ENCODE data around the gene MVB12B. TPM values are rescaled to one million over a fixed set of nuclear protein-coding genes. Genes with fewer than 3 reads are reported as not detected.

The MVB12B gene
- total RNA-seq, 1 experiment from 2014 or later, result 5.8 TPM

DNA sequence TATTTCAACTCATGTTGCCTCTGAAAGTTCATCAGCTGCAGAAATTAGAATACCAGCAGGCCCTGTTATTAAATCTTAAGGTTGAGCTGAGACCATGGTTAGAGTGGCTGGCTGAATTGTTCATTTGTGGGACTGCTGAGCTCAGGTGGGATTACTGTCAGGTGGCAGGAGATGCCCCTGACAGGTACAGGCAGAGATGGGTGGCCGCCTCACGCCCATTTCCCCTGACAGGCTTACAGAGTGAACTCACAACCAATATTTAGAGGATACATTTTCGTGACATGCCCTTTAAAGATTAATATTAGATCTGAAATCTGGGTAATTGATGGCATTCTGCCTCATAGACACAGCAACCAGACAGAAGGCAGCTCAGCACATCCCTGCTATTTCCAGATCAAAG is 136.0 kb downstream of the MVB12B start:
- Histone ChIP-seq H3K18ac (ENCODE audit: insufficient read length, low read depth, low read length) (no peak overlapping the region), H3K79me1 (ENCODE audit: insufficient read depth, low read depth, low read length, poor library complexity, severe bottlenecking) (no peaks in the 10 kb centered on the region), H2BK12ac (ENCODE audit: insufficient read length, low read depth, low read length) (no peak overlapping the region), H3K23me2 (ENCODE audit: insufficient read length, low read depth, low read length, poor library complexity, severe bottlenecking) (no peaks in the 10 kb centered on the region), H4K20me1 (ENCODE audit: control insufficient read depth, insufficient read depth, insufficient read length) (no peaks in the 10 kb centered on the region), H4K91ac (ENCODE audit: insufficient read length, low read depth, low read length) (no peak overlapping the region), H2AK5ac (ENCODE audit: insufficient read length, low read length) (no peak overlapping the region), H3K14ac (ENCODE audit: insufficient read depth, low read length) (no peak overlapping the region), H3K4me1 (ENCODE audit: insufficient read depth, low read length) (no peaks in the 10 kb centered on the region), H3K23ac (ENCODE audit: insufficient read length, low read depth, low read length) (no peak overlapping the region), H2BK15ac (ENCODE audit: low read depth, low read length) (no peak overlapping the region), H3K79me2 (ENCODE audit: insufficient read depth, low read length) (no peaks in the 10 kb centered on the region), H2BK120ac (ENCODE audit: low read depth, low read length, poor library complexity, severe bottlenecking) (no peak overlapping the region), H3K27ac (ENCODE audit: insufficient read length, low read depth, low read length) (no peak overlapping the region), H2AFZ (ENCODE audit: low read length) (no peak overlapping the region), H3K27me3 (ENCODE audit: insufficient read depth, low read length) (no peaks in the 10 kb centered on the region), H2BK5ac (ENCODE audit: insufficient read length, low read length) (no peak overlapping the region), H3T11ph (ENCODE audit: low read length) (no peak overlapping the region), H4K8ac (replicated peaks; ENCODE audit: insufficient read length, low read depth, low read length) (no peak overlapping the region), H3K56ac (ENCODE audit: insufficient read length, low read depth, low read length) (no peak overlapping the region), H4K5ac (ENCODE audit: insufficient read length, low read depth, low read length) (no peak overlapping the region), H3K9ac (ENCODE audit: extremely low read depth, insufficient read length, low read length) (no peak overlapping the region), H3K4ac (ENCODE audit: low read depth, low read length) (no peak overlapping the region), H3K4me2 (ENCODE audit: insufficient read depth, insufficient read length, low read length) (no peak overlapping the region), H2BK20ac (ENCODE audit: low read depth, low read length, poor library complexity, severe bottlenecking) (no peak overlapping the region), H3K9me3 (ENCODE audit: control insufficient read depth, low read depth, low read length) (no peaks in the 10 kb centered on the region)
- WGBS (ENCODE audit: extremely low coverage, insufficient read length, low lambda C conversion rate), result no CpG with 5 or more reads among the region's 3 CpGs
- TF ChIP-seq, protein P1, sequence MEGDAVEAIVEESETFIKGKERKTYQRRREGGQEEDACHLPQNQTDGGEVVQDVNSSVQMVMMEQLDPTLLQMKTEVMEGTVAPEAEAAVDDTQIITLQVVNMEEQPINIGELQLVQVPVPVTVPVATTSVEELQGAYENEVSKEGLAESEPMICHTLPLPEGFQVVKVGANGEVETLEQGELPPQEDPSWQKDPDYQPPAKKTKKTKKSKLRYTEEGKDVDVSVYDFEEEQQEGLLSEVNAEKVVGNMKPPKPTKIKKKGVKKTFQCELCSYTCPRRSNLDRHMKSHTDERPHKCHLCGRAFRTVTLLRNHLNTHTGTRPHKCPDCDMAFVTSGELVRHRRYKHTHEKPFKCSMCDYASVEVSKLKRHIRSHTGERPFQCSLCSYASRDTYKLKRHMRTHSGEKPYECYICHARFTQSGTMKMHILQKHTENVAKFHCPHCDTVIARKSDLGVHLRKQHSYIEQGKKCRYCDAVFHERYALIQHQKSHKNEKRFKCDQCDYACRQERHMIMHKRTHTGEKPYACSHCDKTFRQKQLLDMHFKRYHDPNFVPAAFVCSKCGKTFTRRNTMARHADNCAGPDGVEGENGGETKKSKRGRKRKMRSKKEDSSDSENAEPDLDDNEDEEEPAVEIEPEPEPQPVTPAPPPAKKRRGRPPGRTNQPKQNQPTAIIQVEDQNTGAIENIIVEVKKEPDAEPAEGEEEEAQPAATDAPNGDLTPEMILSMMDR (conservative IDR thresholded peaks at IDR 0.05), result no peak
- peaks cover 8 to 10% of the 10 kb centered on the region in 2 experiments for H3K4me1 Mint-ChIP-seq
- H3K27ac Mint-ChIP-seq, result no peak overlapping the region
- H3K4me3 Mint-ChIP-seq, result no peak overlapping the region
- H3K27me3 Mint-ChIP-seq (ENCODE audit: low read depth), result no peaks in the 10 kb centered on the region
- H3K9me3 Mint-ChIP-seq, result no peaks in the 10 kb centered on the region
- H3K36me3 Mint-ChIP-seq (ENCODE audit: insufficient read depth in 1 of 3, low read depth in 3 of 3), result no peaks in the 10 kb centered on the region
- DNase-seq, result peak; percentile 4
